HCT116 (cell line): ENCODE results near the gene SPIN2A.

Experiments
- CEBPB ChIP-seq: IDR thresholded peaks from 2 replicates; pipeline ENCODE4 v1.6.1; 2012; ENCODE audit warnings: low read depth
- CTCF ChIP-seq, 3 experiments: fragments of 200-600 bp in 1 of 3; sonication (generic) in 1 of 3; IDR thresholded peaks in 2 of 3; conservative IDR thresholded peaks in 1 of 3; 2 replicates each; pipeline ENCODE4 v1.5.1; 2012 to 2017; ENCODE audit warnings: low read depth in 2 of 3, low read length in 2 of 3, antibody characterized with exemption in 1 of 3, borderline replicate concordance in 1 of 3, control low read depth in 1 of 3, mild to moderate bottlenecking in 1 of 3, mixed read lengths in 1 of 3, mixed run types in 1 of 3, moderate library complexity in 1 of 3; ENCODE audit not compliant: insufficient read depth in 1 of 3
- EGR1 ChIP-seq: IDR thresholded peaks from 2 replicates; pipeline ENCODE4 v1.6.1; 2012; ENCODE audit warnings: low read depth
- ELF1 ChIP-seq: IDR thresholded peaks from 2 replicates; pipeline ENCODE4 v1.6.1; 2012; ENCODE audit warnings: low read depth, borderline replicate concordance
- MAX ChIP-seq: IDR thresholded peaks from 2 replicates; pipeline ENCODE4 v1.6.1; 2012
- POLR2AphosphoS5 ChIP-seq: IDR thresholded peaks from 2 replicates; pipeline ENCODE4 v1.6.1; 2011; ENCODE audit warnings: mild to moderate bottlenecking, low read depth, low read length, moderate library complexity
- RAD21 ChIP-seq: IDR thresholded peaks from 2 replicates; pipeline ENCODE4 v1.6.1; 2012; ENCODE audit warnings: low read depth, mild to moderate bottlenecking
- REST ChIP-seq: IDR thresholded peaks from 2 replicates; pipeline ENCODE4 v1.6.1; 2012; ENCODE audit warnings: low read depth
- ZBTB33 ChIP-seq: IDR thresholded peaks from 2 replicates; pipeline ENCODE4 v1.6.1; 2011; ENCODE audit warnings: mild to moderate bottlenecking, low read length, moderate library complexity; ENCODE audit not compliant: insufficient replicate concordance; ENCODE audit errors: extremely low read depth
- ZNF274 ChIP-seq: fragments of 200-500 bp; sonication (Bioruptor generic); IDR thresholded peaks from 2 replicates; pipeline ENCODE4 v1.6.1; 2014; ENCODE audit warnings: mild to moderate bottlenecking, low read depth, low read length, inconsistent platforms

- TF ChIP-seq CEBPB (no peak), ZBTB33 (no peak), EGR1 (no peak), CTCF (IDR thresholded peaks at IDR 0.05 in 2 of 3, conservative IDR thresholded peaks at IDR 0.05 in 1 of 3; ENCODE audit: borderline replicate concordance in 1 of 3, insufficient read depth in 1 of 3, low read depth in 2 of 3, low read length in 2 of 3) (no peak), ELF1 (no peak), POLR2AphosphoS5 (no peak), RAD21 (no peak), MAX (no peak), ZNF274 (no peak), REST (no peak)
Measured at GRCh38 chrX:57119416-57119815, 17.8 kb downstream of the SPIN2A start.
